Testis (tissue), 5 donors: ENCODE results near the gene VSX1. TPM values are rescaled to one million over a fixed set of nuclear protein-coding genes. Genes with fewer than 3 reads are reported as not detected.

Experiments used
- DNase-seq: peaks from one replicate; pipeline ENCODE4 v3.0.0-alpha.2; 2019
- H3K27ac ChIP-seq, 2 donors: fragments of 200-600 bp; sonication (generic); one replicate each; pipeline ENCODE4 v1.5.1; 2019
- H3K27me3 ChIP-seq: fragments of 200-600 bp; sonication (generic); one replicate; pipeline ENCODE4 v1.5.1; 2019
- H3K36me3 ChIP-seq: fragments of 200-600 bp; sonication (generic); one replicate; pipeline ENCODE4 v1.5.1; 2017; ENCODE audit warnings: low read depth; ENCODE audit errors: missing control alignments
- H3K4me1 ChIP-seq: fragments of 200-600 bp; sonication (generic); one replicate; pipeline ENCODE4 v1.5.1; 2019
- H3K4me3 ChIP-seq, 2 donors: fragments of 200-600 bp; sonication (generic); one replicate each; pipeline ENCODE4 v1.5.1; 2017 to 2019
- H3K9me3 ChIP-seq: fragments of 200-600 bp; sonication (generic); one replicate; pipeline ENCODE4 v1.5.1; 2017
- CTCF ChIP-seq, 3 experiments: fragments of 450-650 bp in 2 of 3; fragments of 200-600 bp in 1 of 3; sonication (generic) in 1 of 3; IDR thresholded peaks; one replicate each; pipeline ENCODE4 v1.5.1; 2016 to 2019; ENCODE audit warnings: antibody characterized with exemption in 3 of 3, mild to moderate bottlenecking in 2 of 3, moderate library complexity in 1 of 3
- POLR2A ChIP-seq: fragments of 450-650 bp; IDR thresholded peaks from one replicate; pipeline ENCODE4 v1.6.1; 2017; ENCODE audit warnings: antibody characterized with exemption, mild to moderate bottlenecking, moderate library complexity
- WGBS, 2 donors: methylation state at CpG; one replicate each; pipeline ENCODE4 v1.1.5; 2018; 5-methylcytosine and 5-hydroxymethylcytosine counted together
- intact Hi-C: fragments of 100-400 bp; cut with DNase I; formaldehyde crosslinking; loops from one replicate; pipeline ENCODE4 v1.15.1; 2023; ENCODE audit warnings: low total_unique reads
- long read RNA-seq, 2 donors: transcript quantifications; one replicate each; lab custom pipeline, GENCODE V29; 2026
- polyA plus RNA-seq: library from polyadenylated mRNA; stranded (reverse); fragments of 350-450 nt; fragmentation: Illumina TruSeq; extraction: RNeasy Lipid Tissue Mini Kit (QIAGEN cat#74804); gene quantifications from one replicate; pipeline ENCODE4 v1.2.3, GENCODE V29; 2014; ENCODE audit warnings: low read depth, low replicate concordance; ENCODE audit not compliant: insufficient read depth
- total RNA-seq, 2 donors: library from RNA; depleted of rRNA; stranded (reverse); fragments of >200 nt; gene quantifications; one replicate each; pipeline ENCODE4 v1.2.3, GENCODE V29; 2016

Gene VSX1
- total RNA-seq: under 1 TPM; 0.16 to 0.37 TPM
- 0.38 TPM for polyA plus RNA-seq
- long read RNA-seq, donor 1: 0 reads
- long read RNA-seq, donor 2: 0 reads

- TF ChIP-seq CTCF (IDR thresholded peaks at IDR 0.05) (no peak), POLR2A (no peak)
- intact Hi-C loops: no loop called here
Observed at GRCh38 chr20:25081730-25082497, at the start of gene VSX1. VSX1 (minus strand) TSS chr20:25082141; CDS start chr20:25082096, 45 bp downstream.

GRCh38 chr20:25129908-25130307, 48.0 kb upstream of the VSX1 start:
- Histone ChIP-seq H3K27me3 (no peaks in the 10 kb centered on the region), H3K4me3 (no peak overlapping the region), H3K36me3 (no peaks in the 10 kb centered on the region), H3K4me1 (no peaks in the 10 kb centered on the region), H3K9me3 (no peaks in the 10 kb centered on the region), H3K27ac (no peak overlapping the region)
- no peak for TF ChIP-seq CTCF (IDR thresholded peaks at IDR 0.05)
- no peak for TF ChIP-seq POLR2A
- DNase-seq: no peak
- intact Hi-C loops: no loop called here
- WGBS, 2 donors: 76 to 93% methylated on average over 5 to 7 of the region's 7 CpGs

More at GRCh38 chr20:25081730-25082497, at the start of gene VSX1:
- H3K4me3 ChIP-seq: peak within 1 kb of the TSS; percentile 4 to 36
- H3K27me3 ChIP-seq: no peaks in the 10 kb centered on the region
- no peaks in the 10 kb centered on the region for H3K36me3 ChIP-seq
- peaks cover 11% of the 10 kb centered on the region for H3K4me1 ChIP-seq
- DNase-seq: no peak
- WGBS, 2 donors: 7 to 19% methylated on average over 4 to 37 of the region's 67 CpGs
- H3K27ac ChIP-seq: no peak within 1 kb of the TSS
- H3K9me3 ChIP-seq: no peaks in the 10 kb centered on the region

GRCh38 chr20:25129428-25129827, 47.5 kb upstream of the VSX1 start:
- H3K9me3 ChIP-seq: no peaks in the 10 kb centered on the region
- TF ChIP-seq POLR2A (no peak), CTCF (IDR thresholded peaks at IDR 0.05) (no peak)
- no peak overlapping the region for H3K27ac ChIP-seq
- H3K27me3 ChIP-seq: no peaks in the 10 kb centered on the region
- no peaks in the 10 kb centered on the region for H3K36me3 ChIP-seq
- no peaks in the 10 kb centered on the region for H3K4me1 ChIP-seq
- intact Hi-C loops: no loop called here
- 50 to 86% methylated on average over 1 to 6 of the region's 6 CpGs for WGBS, 2 donors
- no peak for DNase-seq
- no peak overlapping the region for H3K4me3 ChIP-seq

GRCh38 chr20:25128649-25129048, 46.7 kb upstream of the VSX1 start:
- Histone ChIP-seq H3K4me3 (no peak overlapping the region), H3K27me3 (no peaks in the 10 kb centered on the region), H3K27ac (no peak overlapping the region), H3K4me1 (no peaks in the 10 kb centered on the region), H3K36me3 (no peaks in the 10 kb centered on the region), H3K9me3 (no peaks in the 10 kb centered on the region)
- no peak for DNase-seq
- TF ChIP-seq CTCF (IDR thresholded peaks at IDR 0.05) (no peak), POLR2A (no peak)
- WGBS, 2 donors: 87% methylated on average over 5 of the region's 5 CpGs
- intact Hi-C loops: no loop called here
